ENCODE measurements around the gene SLC5A1.

The SLC5A1 gene

GRCh38 chr22:32024796-32025195, 18.3 kb upstream of the SLC5A1 start:
- FAIRE-seq = no peak
- no peak for TF ChIP-seq POLR2A (IDR thresholded peaks at IDR 0.05; ENCODE audit: low read depth, low read length)

GRCh38 chr22:32030518-32031247, 12.4 kb upstream of the SLC5A1 start:
- TF ChIP-seq TAF1 (IDR thresholded peaks at IDR 0.05; ENCODE audit: borderline replicate concordance, low read depth, low read length) (no peak), POLR2A (IDR thresholded peaks at IDR 0.05; ENCODE audit: low read depth, low read length) (no peak), POLR2AphosphoS5 (IDR thresholded peaks at IDR 0.05; ENCODE audit: low read depth, low read length) (no peak)
- DNase-seq (ENCODE audit: insufficient read length) (no peak), FAIRE-seq (no peak)

More at GRCh38 chr22:32024796-32025195, 18.3 kb upstream of the SLC5A1 start:
- DNase-seq (ENCODE audit: insufficient read length) = no peak

GRCh38 chr22:32031466-32031865, 11.6 kb upstream of the SLC5A1 start:
- FAIRE-seq (no peak), DNase-seq (ENCODE audit: insufficient read length) (no peak)
- TF ChIP-seq POLR2AphosphoS5 (IDR thresholded peaks at IDR 0.05; ENCODE audit: low read depth, low read length) (no peak), TAF1 (IDR thresholded peaks at IDR 0.05; ENCODE audit: borderline replicate concordance, low read depth, low read length) (no peak), POLR2A (IDR thresholded peaks at IDR 0.05; ENCODE audit: low read depth, low read length) (no peak)

GRCh38 chr22:32034275-32034674, 8.8 kb upstream of the SLC5A1 start:
- FAIRE-seq (no peak), DNase-seq (ENCODE audit: insufficient read length) (no peak)
- TF ChIP-seq POLR2AphosphoS5 (IDR thresholded peaks at IDR 0.05; ENCODE audit: low read depth, low read length) = no peak

- DNase-seq (ENCODE audit: insufficient read length) (no peak), FAIRE-seq (no peak)
- TF ChIP-seq TAF1 (IDR thresholded peaks at IDR 0.05; ENCODE audit: borderline replicate concordance, low read depth, low read length) (no peak), POLR2A (IDR thresholded peaks at IDR 0.05; ENCODE audit: low read depth, low read length) (no peak), POLR2AphosphoS5 (IDR thresholded peaks at IDR 0.05; ENCODE audit: low read depth, low read length) (no peak)
Measured at GRCh38 chr22:32037236-32037635, 5.8 kb upstream of the SLC5A1 start.

GRCh38 chr22:32040324-32040904, 2.6 kb upstream of the SLC5A1 start:
- no peak for FAIRE-seq

GRCh38 chr22:32043391-32043790, 330 bp downstream of the SLC5A1 start:
- TF ChIP-seq TAF1 (IDR thresholded peaks at IDR 0.05; ENCODE audit: borderline replicate concordance, low read depth, low read length) (no peak), POLR2A (IDR thresholded peaks at IDR 0.05; ENCODE audit: low read depth, low read length) (no peak), POLR2AphosphoS5 (IDR thresholded peaks at IDR 0.05; ENCODE audit: low read depth, low read length) (no peak)
- FAIRE-seq (no peak), DNase-seq (ENCODE audit: insufficient read length) (no peak)

More at GRCh38 chr22:32040324-32040904, 2.6 kb upstream of the SLC5A1 start:
- TF ChIP-seq POLR2AphosphoS5 (IDR thresholded peaks at IDR 0.05; ENCODE audit: low read depth, low read length) (no peak), TAF1 (IDR thresholded peaks at IDR 0.05; ENCODE audit: borderline replicate concordance, low read depth, low read length) (no peak), POLR2A (IDR thresholded peaks at IDR 0.05; ENCODE audit: low read depth, low read length) (no peak)
- no peak for DNase-seq (ENCODE audit: insufficient read length)

- TF ChIP-seq TAF1 (IDR thresholded peaks at IDR 0.05; ENCODE audit: borderline replicate concordance, low read depth, low read length) = no peak
- no peak for TF ChIP-seq POLR2AphosphoS5 (IDR thresholded peaks at IDR 0.05; ENCODE audit: low read depth, low read length)
- no peak for TF ChIP-seq POLR2A (IDR thresholded peaks at IDR 0.05; ENCODE audit: low read depth, low read length)
- DNase-seq (ENCODE audit: insufficient read length) = no peak
- FAIRE-seq = no peak
Measured at GRCh38 chr22:32044477-32044876, 1.4 kb downstream of the SLC5A1 start.

- FAIRE-seq (no peak), DNase-seq (ENCODE audit: insufficient read length) (no peak)
- no peak for TF ChIP-seq POLR2AphosphoS5 (IDR thresholded peaks at IDR 0.05; ENCODE audit: low read depth, low read length)
- TF ChIP-seq POLR2A (IDR thresholded peaks at IDR 0.05; ENCODE audit: low read depth, low read length) = no peak
- no peak for TF ChIP-seq TAF1 (IDR thresholded peaks at IDR 0.05; ENCODE audit: borderline replicate concordance, low read depth, low read length)
Measured at GRCh38 chr22:32044913-32045312, 1.9 kb downstream of the SLC5A1 start.

- DNase-seq (ENCODE audit: insufficient read length) = no peak
- TF ChIP-seq TAF1 (IDR thresholded peaks at IDR 0.05; ENCODE audit: borderline replicate concordance, low read depth, low read length) (no peak), POLR2A (IDR thresholded peaks at IDR 0.05; ENCODE audit: low read depth, low read length) (no peak), POLR2AphosphoS5 (IDR thresholded peaks at IDR 0.05; ENCODE audit: low read depth, low read length) (no peak)
- FAIRE-seq = no peak
Measured at GRCh38 chr22:32048069-32048468, 5.0 kb downstream of the SLC5A1 start.

- TF ChIP-seq POLR2A (IDR thresholded peaks at IDR 0.05; ENCODE audit: low read depth, low read length) (no peak), POLR2AphosphoS5 (IDR thresholded peaks at IDR 0.05; ENCODE audit: low read depth, low read length) (no peak), TAF1 (IDR thresholded peaks at IDR 0.05; ENCODE audit: borderline replicate concordance, low read depth, low read length) (no peak)
- FAIRE-seq (no peak), DNase-seq (ENCODE audit: insufficient read length) (no peak)
Measured at GRCh38 chr22:32050678-32051515, 7.8 kb downstream of the SLC5A1 start.

- DNase-seq (ENCODE audit: insufficient read length) = no peak
- TF ChIP-seq POLR2AphosphoS5 (IDR thresholded peaks at IDR 0.05; ENCODE audit: low read depth, low read length) (no peak), POLR2A (IDR thresholded peaks at IDR 0.05; ENCODE audit: low read depth, low read length) (no peak), TAF1 (IDR thresholded peaks at IDR 0.05; ENCODE audit: borderline replicate concordance, low read depth, low read length) (no peak)
- FAIRE-seq = no peak
Measured at GRCh38 chr22:32052244-32052643, 9.2 kb downstream of the SLC5A1 start.

Data from GM12892 (cell line).